Natural killer cell (primary cell): ENCODE measurements around the gene CCR7. TPM values are rescaled to one million over a fixed set of nuclear protein-coding genes. Genes with fewer than 3 reads are reported as not detected.

Experiments used
- ATAC-seq, 3 donors: fragments of 150-1000 bp in 2 of 3; fragments of 200-7000 bp in 1 of 3; cut with Tn5 transposase; 1 replicate in 1 of 3; 2 replicates in 2 of 3; pipeline ENCODE4 v1.10.0; 2021; ENCODE audit warnings: mild to moderate bottlenecking in 2 of 3, moderate library complexity in 2 of 3
- DNase-seq, 2 donors: peaks; one replicate each; pipeline versions ENCODE4 v3.0.0 to v3.0.0-alpha.2; 2013 to 2021; ENCODE audit warnings: mixed read lengths in 1 of 2
- H3K27ac ChIP-seq: one replicate; pipeline ENCODE4 v1.5.1; 2013; ENCODE audit warnings: mild to moderate bottlenecking, low read length
- H3K27me3 ChIP-seq: one replicate; pipeline ENCODE4 v1.6.1; 2013; ENCODE audit warnings: low read length; ENCODE audit not compliant: control insufficient read depth, insufficient read depth
- H3K36me3 ChIP-seq: one replicate; pipeline ENCODE4 v1.6.1; 2013; ENCODE audit warnings: low read length; ENCODE audit not compliant: control insufficient read depth, insufficient read depth
- H3K4me1 ChIP-seq: one replicate; pipeline ENCODE4 v1.6.1; 2013; ENCODE audit warnings: low read length; ENCODE audit not compliant: control insufficient read depth, insufficient read depth
- H3K4me3 ChIP-seq: one replicate; pipeline ENCODE4 v1.5.1; 2013; ENCODE audit warnings: low read length
- H3K9me3 ChIP-seq: one replicate; pipeline ENCODE4 v1.6.1; 2013; ENCODE audit warnings: low read length; ENCODE audit not compliant: control insufficient read depth, insufficient read depth
- H3K27ac Mint-ChIP-seq, 2 donors: one replicate each; pipeline ENCODE4 v1.8.0; 2022; ENCODE audit warnings: mild to moderate bottlenecking in 2 of 2, mixed read lengths in 2 of 2, moderate library complexity in 1 of 2
- H3K27me3 Mint-ChIP-seq, 2 donors: one replicate each; pipeline ENCODE4 v1.8.0; 2022; ENCODE audit warnings: low read depth in 2 of 2, mixed read lengths in 2 of 2
- H3K36me3 Mint-ChIP-seq: one replicate; pipeline ENCODE4 v1.8.0; 2022; ENCODE audit warnings: mixed read lengths
- H3K4me1 Mint-ChIP-seq, 2 donors: one replicate each; pipeline ENCODE4 v1.8.0; 2022; ENCODE audit warnings: mixed read lengths in 2 of 2
- H3K4me3 Mint-ChIP-seq: one replicate; pipeline ENCODE4 v1.8.0; 2022; ENCODE audit warnings: mild to moderate bottlenecking, moderate library complexity, mixed read lengths
- H3K9me3 Mint-ChIP-seq, 2 donors: one replicate each; pipeline ENCODE4 v1.8.0; 2022; ENCODE audit warnings: mixed read lengths in 2 of 2
- CTCF ChIP-seq: fragments of 200-600 bp; IDR thresholded peaks from one replicate; pipeline ENCODE4 v1.8.0; 2022; ENCODE audit warnings: antibody characterized with exemption
- WGBS: methylation state at CpG from one replicate; pipeline ENCODE4 v1.1.7; 2013; ENCODE audit warnings: missing lambda C conversion rate; ENCODE audit not compliant: insufficient coverage; 5-methylcytosine and 5-hydroxymethylcytosine counted together
- intact Hi-C: fragments of 100-400 bp; cut with micrococcal nuclease; formaldehyde crosslinking; loops from one replicate; pipeline ENCODE4 v1.14.2; 2022
- total RNA-seq, 4 donors: library from RNA; stranded (reverse); fragments of 120-200 nt in 1 of 4; gene quantifications; one replicate each; pipeline versions ENCODE4 v1.2.3 to v1.2.4, GENCODE V29; 2013 to 2022

Gene CCR7
- total RNA-seq, 3 donors from 2014 or later (not counting 1 experiment from before 2014, with no cell fraction given) = 3.2 to 8.0 (median 6.6) TPM

GRCh38 chr17:40532520-40533253 lies 32.6 kb downstream of the CCR7 start:
- no peak for TF ChIP-seq CTCF
- Mint-ChIP-seq H3K27ac (peak overlapping the region; percentile 81 to 86), H3K27me3 (peaks cover 11 to 17% of the 10 kb centered on the region in 2 donors), H3K4me1 (peaks cover 52 to 57% of the 10 kb centered on the region in 2 donors), H3K36me3 (no peaks in the 10 kb centered on the region), H3K4me3 (no peak overlapping the region), H3K9me3 (no peaks in the 10 kb centered on the region)
- H3K4me3 ChIP-seq = no peak overlapping the region
- H3K27ac ChIP-seq = peak overlapping the region; percentile 13
- peaks cover 86% of the 10 kb centered on the region for H3K4me1 ChIP-seq
- ATAC-seq (no peak), DNase-seq (no peak)
- H3K9me3 ChIP-seq = no peaks in the 10 kb centered on the region
- no peaks in the 10 kb centered on the region for H3K36me3 ChIP-seq
- intact Hi-C loops = loop anchor here (1.0 to 5.0 kb wide), 5 partner anchors 52 to 230 kb away; no protein-coding TSS in a partner anchor
- WGBS = 53% methylated on average over 4 of the region's 6 CpGs
- no peaks in the 10 kb centered on the region for H3K27me3 ChIP-seq

GRCh38 chr17:40531051-40531991 lies 34.0 kb downstream of the CCR7 start:
- no peaks in the 10 kb centered on the region for H3K36me3 ChIP-seq
- Mint-ChIP-seq H3K36me3 (no peaks in the 10 kb centered on the region), H3K4me3 (peak overlapping the region; percentile 1), H3K4me1 (peaks cover 51 to 52% of the 10 kb centered on the region in 2 donors), H3K27ac (peak overlapping the region in 1 of 2 donors; percentile 58), H3K27me3 (peaks cover 11% of the 10 kb centered on the region in 2 donors), H3K9me3 (no peaks in the 10 kb centered on the region)
- H3K27me3 ChIP-seq = no peaks in the 10 kb centered on the region
- peak overlapping the region; percentile 50 for H3K27ac ChIP-seq
- no peak for ATAC-seq
- intact Hi-C loops = loop anchor here (5.0 kb wide), 1 partner anchor 229 kb away; no protein-coding TSS in a partner anchor
- TF ChIP-seq CTCF = no peak
- WGBS = 65% methylated on average over 14 of the region's 15 CpGs
- peak in 1 of 2 donors; percentile 87 for DNase-seq
- H3K4me1 ChIP-seq = peaks cover 73% of the 10 kb centered on the region
- no peaks in the 10 kb centered on the region for H3K9me3 ChIP-seq
- H3K4me3 ChIP-seq = no peak overlapping the region

- no peak overlapping the region for H3K4me3 ChIP-seq
- peaks cover 47 to 52% of the 10 kb centered on the region in 2 donors for H3K4me1 Mint-ChIP-seq
- TF ChIP-seq CTCF = no peak
- H3K9me3 ChIP-seq = no peaks in the 10 kb centered on the region
- peak overlapping the region; percentile 27 for H3K27ac ChIP-seq
- no peaks in the 10 kb centered on the region for H3K9me3 Mint-ChIP-seq
- H3K4me3 Mint-ChIP-seq = no peak overlapping the region
- intact Hi-C loops = loop anchor here (5.0 kb wide), 1 partner anchor 228 kb away; no protein-coding TSS in a partner anchor
- H3K4me1 ChIP-seq = peaks cover 65% of the 10 kb centered on the region
- no peaks in the 10 kb centered on the region for H3K36me3 ChIP-seq
- 96% methylated on average over 5 of the region's 5 CpGs for WGBS
- peaks cover 3% of the 10 kb centered on the region for H3K36me3 Mint-ChIP-seq
- H3K27me3 Mint-ChIP-seq = peaks cover 5 to 7% of the 10 kb centered on the region in 2 donors
- peak overlapping the region in 1 of 2 donors; percentile 35 for H3K27ac Mint-ChIP-seq
- no peaks in the 10 kb centered on the region for H3K27me3 ChIP-seq
- no peak for DNase-seq
- ATAC-seq = no peak
These were observed 34.7 kb downstream of the CCR7 start for GRCh38 chr17:40530531-40530994.
